ENCODE data around the gene KRT4.

DNA sequence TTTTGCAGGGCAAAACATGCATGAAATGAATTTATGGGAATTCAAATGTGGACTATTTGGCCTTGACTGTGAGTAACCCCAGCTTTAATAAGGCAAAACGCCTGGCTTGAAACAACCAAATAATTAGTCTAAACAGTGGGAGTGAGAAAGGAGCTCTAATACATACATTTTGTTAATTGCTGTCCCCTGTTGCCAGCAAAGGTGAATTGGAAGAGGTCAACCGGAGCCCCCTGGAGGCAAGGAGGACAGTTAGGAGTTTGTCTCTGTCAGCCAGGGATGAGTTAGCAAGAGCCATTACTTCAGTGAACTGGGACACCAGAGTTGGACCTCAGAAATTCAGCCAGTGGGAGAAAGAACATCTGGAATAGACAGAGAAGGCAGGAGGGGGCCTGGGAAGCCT lies 54.2 kb downstream of the KRT4 start:
- TF ChIP-seq POLR2AphosphoS5 (IDR thresholded peaks at IDR 0.05; ENCODE audit: insufficient read depth, low read depth, low read length): no peak
- TF ChIP-seq POLR2A (IDR thresholded peaks at IDR 0.05; ENCODE audit: low read depth, low read length): no peak
- no peak for TF ChIP-seq FOS (IDR thresholded peaks at IDR 0.05; ENCODE audit: borderline replicate concordance, insufficient read depth, low read length)
- TF ChIP-seq EZH2 (IDR thresholded peaks at IDR 0.05; ENCODE audit: borderline replicate concordance, low read depth, low read length, severe bottlenecking): no peak
- no peak for TF ChIP-seq CTCF (IDR thresholded peaks at IDR 0.05; ENCODE audit: extremely low read depth in 1 of 2, insufficient read depth in 1 of 2, low read depth in 1 of 2, low read length in 2 of 2)
- TF ChIP-seq MYC (IDR thresholded peaks at IDR 0.05; ENCODE audit: low read depth, low read length): no peak
- TF ChIP-seq JUN (IDR thresholded peaks at IDR 0.05; ENCODE audit: borderline replicate concordance, insufficient read depth, insufficient read length, low read depth): no peak
- no peak for TF ChIP-seq MAX (IDR thresholded peaks at IDR 0.05; ENCODE audit: insufficient read depth, insufficient read length)
- TF ChIP-seq GATA2 (IDR thresholded peaks at IDR 0.05; ENCODE audit: insufficient read depth, insufficient read length, low read depth, low read length): no peak
